Measurements from ENCODE around the gene POGK.

Gene POGK

DNA sequence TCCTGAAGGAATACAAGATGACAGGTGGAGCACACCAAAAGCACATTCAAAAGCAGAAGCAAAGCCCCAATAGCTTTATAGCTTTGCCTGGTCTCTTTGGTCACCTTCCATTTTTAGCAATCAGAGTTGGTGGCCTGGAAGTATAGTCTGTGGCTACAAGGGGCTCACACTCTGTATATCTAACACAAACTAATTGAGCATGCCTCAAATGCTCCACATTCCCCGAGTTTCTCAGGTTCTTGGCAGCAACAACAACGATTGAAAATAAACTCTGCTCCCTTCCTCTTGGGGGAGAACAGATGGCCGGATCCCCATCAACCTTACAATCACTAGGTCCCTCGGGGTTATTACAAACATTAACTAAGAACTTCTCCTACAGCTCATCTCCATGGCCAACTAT is 61.7 kb downstream of the POGK start:
- DNase-seq (ENCODE audit: low read depth in 1 of 2, low spot score in 1 of 2): no peak

GRCh38 chr1:166902279-166902678 is 63.0 kb downstream of the POGK start:
- no peak for DNase-seq (ENCODE audit: low read depth in 1 of 2, low spot score in 1 of 2)

- DNase-seq (ENCODE audit: low read depth in 1 of 2, low spot score in 1 of 2): no peak
Observed at GRCh38 chr1:166903232-166903631, 64.0 kb downstream of the POGK start.

DNA sequence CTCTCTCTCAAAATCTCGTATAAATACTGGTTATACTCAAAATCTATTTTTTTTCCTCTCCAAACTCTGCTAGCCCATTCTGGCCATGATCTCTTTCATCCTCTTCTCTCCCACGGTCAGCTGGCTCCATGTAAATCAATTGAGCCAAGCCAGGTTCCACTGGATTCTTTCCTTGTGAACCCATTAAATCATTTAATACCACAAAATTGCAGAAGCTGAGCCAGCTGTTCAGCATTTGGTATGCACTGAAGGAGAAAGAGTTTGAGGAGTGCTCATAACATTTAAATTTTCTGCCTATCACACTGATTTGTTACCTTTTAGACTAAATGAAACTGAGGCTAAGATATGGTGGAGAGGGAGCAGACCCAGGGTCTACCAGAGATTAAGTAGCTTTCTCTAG is 65.9 kb downstream of the POGK start:
- DNase-seq (ENCODE audit: low read depth in 1 of 2, low spot score in 1 of 2): no peak

GRCh38 chr1:166905900-166906299 is 66.6 kb downstream of the POGK start:
- DNase-seq (ENCODE audit: low read depth in 1 of 2, low spot score in 1 of 2): no peak
